NOMO-1 treated with DMSO at 0.1 percent for 48 hours (cell line): ENCODE results near the gene SNX11.

Experiments
- DNase-seq: peaks from one replicate; lab custom pipeline; 2025; ENCODE audit not compliant: unreplicated experiment; lab: John Stamatoyannopoulos, UW

Gene SNX11

GRCh38 chr17:48129981-48130380 lies 22.4 kb downstream of the SNX11 start:
- DNase-seq: no peak

GRCh38 chr17:48131216-48131824 lies 23.8 kb downstream of the SNX11 start:
- DNase-seq: peak; percentile 32

- DNase-seq: no peak
These were observed 24.8 kb downstream of the SNX11 start for GRCh38 chr17:48132385-48132784.

GRCh38 chr17:48134912-48135480 lies 27.4 kb downstream of the SNX11 start:
- DNase-seq: no peak

- no peak for DNase-seq
These were observed 30.1 kb downstream of the SNX11 start for GRCh38 chr17:48137656-48138055.

GRCh38 chr17:48139944-48140343 lies 32.4 kb downstream of the SNX11 start:
- DNase-seq: peak; percentile 71

GRCh38 chr17:48143629-48144028 lies 36.1 kb downstream of the SNX11 start:
- no peak for DNase-seq

GRCh38 chr17:48144231-48144630 lies 36.7 kb downstream of the SNX11 start:
- no peak for DNase-seq

- no peak for DNase-seq
These were observed 37.6 kb downstream of the SNX11 start for GRCh38 chr17:48144976-48145798.

- no peak for DNase-seq
These were observed 40.6 kb downstream of the SNX11 start for GRCh38 chr17:48148029-48148770.

- no peak for DNase-seq
These were observed 41.6 kb downstream of the SNX11 start for GRCh38 chr17:48148854-48149786.

- no peak for DNase-seq
These were observed 42.4 kb downstream of the SNX11 start for GRCh38 chr17:48149787-48150463.

GRCh38 chr17:48150597-48151001 lies 43.0 kb downstream of the SNX11 start:
- DNase-seq: no peak

- no peak for DNase-seq
These were observed 43.7 kb downstream of the SNX11 start for GRCh38 chr17:48151220-48151619.

GRCh38 chr17:48152289-48152688 lies 44.7 kb downstream of the SNX11 start:
- DNase-seq: no peak

- peak; percentile 59 for DNase-seq
These were observed 46.3 kb downstream of the SNX11 start for GRCh38 chr17:48153691-48154358.

- no peak for DNase-seq
These were observed 48.5 kb downstream of the SNX11 start for GRCh38 chr17:48155889-48156611.

GRCh38 chr17:48159232-48159631 lies 51.7 kb downstream of the SNX11 start:
- DNase-seq: no peak
